Osteoblast (primary cell): ENCODE data around the gene DLG2. TPM values are rescaled to one million over a fixed set of nuclear protein-coding genes. Genes with fewer than 3 reads are reported as not detected.

Experiments used
- DNase-seq: peaks from one replicate; pipeline ENCODE4 v3.0.0; 2011; ENCODE audit warnings: low spot score, mixed read lengths; ENCODE audit not compliant: insufficient read length; ENCODE audit errors: missing footprints
- H2AFZ ChIP-seq: 2 replicates; pipeline ENCODE4 v1.6.0; 2011; ENCODE audit warnings: mild to moderate bottlenecking, low read length
- H3K27ac ChIP-seq: 2 replicates; pipeline ENCODE4 v1.5.1; 2011; ENCODE audit warnings: mild to moderate bottlenecking, low read depth, low read length, moderate library complexity
- H3K27me3 ChIP-seq: 2 replicates; pipeline ENCODE4 v1.6.0; 2012; ENCODE audit warnings: mild to moderate bottlenecking, control low read depth, inconsistent platforms, low read length, moderate library complexity; ENCODE audit not compliant: insufficient read depth
- H3K36me3 ChIP-seq: 2 replicates; pipeline ENCODE4 v1.5.1; 2011; ENCODE audit warnings: mild to moderate bottlenecking, low read length, control low read depth, moderate library complexity; ENCODE audit not compliant: insufficient read depth
- H3K4me1 ChIP-seq: 2 replicates; pipeline ENCODE4 v1.5.1; 2011; ENCODE audit warnings: mild to moderate bottlenecking, low read length, control low read depth, moderate library complexity; ENCODE audit not compliant: insufficient read depth
- H3K4me2 ChIP-seq: 2 replicates; pipeline ENCODE4 v1.6.0; 2011; ENCODE audit warnings: mild to moderate bottlenecking, low read length; ENCODE audit not compliant: insufficient read depth
- H3K4me3 ChIP-seq: fragments of 200-600 bp; sonication (generic); 3 replicates; pipeline ENCODE4 v1.5.1; 2012; ENCODE audit warnings: mild to moderate bottlenecking, low read length, inconsistent platforms; ENCODE audit not compliant: insufficient read depth
- H3K79me2 ChIP-seq: 2 replicates; pipeline ENCODE4 v1.6.0; 2012; ENCODE audit warnings: mild to moderate bottlenecking, low read length, control low read depth, inconsistent platforms; ENCODE audit not compliant: insufficient read depth
- H3K9me3 ChIP-seq: 2 replicates; pipeline ENCODE4 v1.5.1; 2011; ENCODE audit warnings: low read depth, low read length, control low read depth
- H4K20me1 ChIP-seq: 2 replicates; pipeline ENCODE4 v1.6.0; 2012; ENCODE audit warnings: mild to moderate bottlenecking, low read length, control low read depth; ENCODE audit not compliant: insufficient read depth
- total RNA-seq: library from RNA; depleted of rRNA; stranded (reverse); fragments of >200 nt; gene quantifications from 2 replicates; pipeline ENCODE4 v1.2.3, GENCODE V29; 2012
- TF ChIP-seq, protein P1 (sequence below): IDR thresholded peaks from 2 replicates; pipeline ENCODE4 v1.5.1; 2011; ENCODE audit warnings: mild to moderate bottlenecking, low read depth, low read length, moderate library complexity; ENCODE audit errors: extremely low read depth

The DLG2 gene
- total RNA-seq, 1 donor: 3.3 TPM

DNA sequence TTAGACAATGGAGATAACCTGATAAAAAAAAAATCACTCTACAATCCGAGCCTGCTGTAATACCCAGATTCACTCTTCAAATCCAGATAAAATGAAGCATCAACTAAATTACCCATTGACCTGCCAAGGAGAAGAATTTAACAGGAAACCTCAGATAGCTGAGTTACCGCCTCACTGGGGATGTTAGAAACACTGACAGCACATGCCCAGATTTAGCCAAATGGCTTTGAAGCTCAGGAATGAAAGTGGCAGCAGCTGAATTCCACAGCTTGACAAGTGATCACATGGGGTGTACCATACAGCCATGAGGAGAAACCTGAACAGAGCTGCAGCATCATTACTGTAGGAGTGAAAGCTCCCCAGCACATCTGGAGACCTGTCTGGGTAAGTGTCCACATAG lies 807.6 kb downstream of the DLG2 start:
- Histone ChIP-seq H3K4me2 (no peak overlapping the region), H4K20me1 (no peaks in the 10 kb centered on the region), H2AFZ (no peak overlapping the region), H3K4me3 (no peak overlapping the region), H3K27ac (no peak overlapping the region), H3K4me1 (no peaks in the 10 kb centered on the region), H3K36me3 (no peaks in the 10 kb centered on the region), H3K27me3 (no peaks in the 10 kb centered on the region), H3K9me3 (no peaks in the 10 kb centered on the region), H3K79me2 (no peaks in the 10 kb centered on the region)
- TF ChIP-seq, protein P1, sequence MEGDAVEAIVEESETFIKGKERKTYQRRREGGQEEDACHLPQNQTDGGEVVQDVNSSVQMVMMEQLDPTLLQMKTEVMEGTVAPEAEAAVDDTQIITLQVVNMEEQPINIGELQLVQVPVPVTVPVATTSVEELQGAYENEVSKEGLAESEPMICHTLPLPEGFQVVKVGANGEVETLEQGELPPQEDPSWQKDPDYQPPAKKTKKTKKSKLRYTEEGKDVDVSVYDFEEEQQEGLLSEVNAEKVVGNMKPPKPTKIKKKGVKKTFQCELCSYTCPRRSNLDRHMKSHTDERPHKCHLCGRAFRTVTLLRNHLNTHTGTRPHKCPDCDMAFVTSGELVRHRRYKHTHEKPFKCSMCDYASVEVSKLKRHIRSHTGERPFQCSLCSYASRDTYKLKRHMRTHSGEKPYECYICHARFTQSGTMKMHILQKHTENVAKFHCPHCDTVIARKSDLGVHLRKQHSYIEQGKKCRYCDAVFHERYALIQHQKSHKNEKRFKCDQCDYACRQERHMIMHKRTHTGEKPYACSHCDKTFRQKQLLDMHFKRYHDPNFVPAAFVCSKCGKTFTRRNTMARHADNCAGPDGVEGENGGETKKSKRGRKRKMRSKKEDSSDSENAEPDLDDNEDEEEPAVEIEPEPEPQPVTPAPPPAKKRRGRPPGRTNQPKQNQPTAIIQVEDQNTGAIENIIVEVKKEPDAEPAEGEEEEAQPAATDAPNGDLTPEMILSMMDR: no peak
- DNase-seq: no peak

DNA sequence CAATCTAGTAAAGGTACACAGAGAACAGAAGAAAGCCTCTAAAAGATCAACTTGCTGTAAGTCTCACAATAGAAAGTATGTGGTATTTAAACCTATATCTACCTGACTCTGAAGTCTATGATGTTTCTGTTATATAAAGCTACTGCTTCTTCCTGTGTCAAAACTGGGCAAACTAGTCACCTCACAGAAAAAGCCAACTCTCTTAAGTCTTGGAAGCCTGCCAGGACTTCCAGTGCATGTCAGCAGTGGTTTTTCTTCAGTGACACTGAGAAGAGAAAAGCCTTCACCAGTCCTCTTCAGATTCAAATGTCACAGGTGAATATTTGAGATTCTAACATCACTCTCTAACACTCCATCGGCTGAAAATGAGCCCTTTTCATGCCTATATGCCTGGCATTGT lies 808.0 kb downstream of the DLG2 start:
- H3K36me3 ChIP-seq: no peaks in the 10 kb centered on the region
- TF ChIP-seq, protein P1: no peak
- no peaks in the 10 kb centered on the region for H3K27me3 ChIP-seq
- H3K4me3 ChIP-seq: no peak overlapping the region
- no peaks in the 10 kb centered on the region for H3K4me1 ChIP-seq
- no peak for DNase-seq
- H3K27ac ChIP-seq: no peak overlapping the region
- H3K79me2 ChIP-seq: no peaks in the 10 kb centered on the region
- no peak overlapping the region for H3K4me2 ChIP-seq
- no peaks in the 10 kb centered on the region for H4K20me1 ChIP-seq
- no peak overlapping the region for H2AFZ ChIP-seq
- H3K9me3 ChIP-seq: no peaks in the 10 kb centered on the region

DNA sequence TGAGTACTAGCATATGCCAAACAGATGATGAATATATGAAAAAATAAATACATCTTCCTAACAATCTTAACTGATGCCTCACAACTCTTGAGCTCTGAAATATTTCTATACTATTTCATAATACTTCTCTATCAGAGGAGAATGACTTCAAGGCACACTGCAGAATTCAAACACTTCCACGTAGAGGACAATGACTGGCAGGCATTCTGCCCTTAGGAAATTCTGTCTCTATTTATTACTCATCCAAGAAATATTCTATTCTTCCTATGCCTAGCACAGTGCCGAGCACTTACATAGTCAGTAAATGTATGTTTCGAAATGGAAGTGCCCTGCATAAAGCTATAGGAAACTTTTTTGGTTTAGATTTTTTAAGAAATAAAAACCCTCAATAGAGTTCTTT lies 809.1 kb downstream of the DLG2 start:
- Histone ChIP-seq H3K4me1 (no peaks in the 10 kb centered on the region), H3K27me3 (no peaks in the 10 kb centered on the region), H3K4me2 (no peak overlapping the region), H3K36me3 (no peaks in the 10 kb centered on the region), H3K9me3 (no peaks in the 10 kb centered on the region), H3K27ac (no peak overlapping the region), H4K20me1 (no peaks in the 10 kb centered on the region), H2AFZ (no peak overlapping the region), H3K79me2 (no peaks in the 10 kb centered on the region), H3K4me3 (no peak overlapping the region)
- DNase-seq: no peak
- TF ChIP-seq, protein P1: no peak

DNA sequence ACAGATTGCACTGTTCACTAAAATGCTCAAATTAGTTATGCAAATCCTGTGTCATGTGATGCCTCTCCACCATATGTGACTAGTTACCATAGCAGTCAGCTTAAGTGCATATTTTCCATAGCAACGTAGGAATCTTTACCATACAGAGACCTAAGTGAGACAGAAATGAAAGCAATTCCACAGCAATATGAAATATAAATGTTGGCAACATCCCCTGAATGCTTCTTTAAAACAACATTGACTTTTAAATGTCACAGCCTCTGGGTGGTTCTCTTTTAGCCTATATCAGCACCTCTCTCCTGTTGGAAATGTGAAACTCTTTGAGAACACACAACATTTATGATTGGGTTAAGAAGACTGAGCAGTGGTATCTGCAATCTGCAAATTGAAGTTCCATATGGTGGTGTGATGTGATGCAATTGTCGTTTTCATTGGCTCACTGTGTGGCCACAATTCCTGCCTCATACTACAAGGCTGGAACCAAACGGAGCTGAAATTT lies 814.6 kb downstream of the DLG2 start:
- no peak overlapping the region for H3K4me3 ChIP-seq
- no peak overlapping the region for H3K4me2 ChIP-seq
- no peak for DNase-seq
- H3K36me3 ChIP-seq: no peaks in the 10 kb centered on the region
- H3K27me3 ChIP-seq: no peaks in the 10 kb centered on the region
- no peaks in the 10 kb centered on the region for H4K20me1 ChIP-seq
- no peaks in the 10 kb centered on the region for H3K79me2 ChIP-seq
- H3K4me1 ChIP-seq: no peaks in the 10 kb centered on the region
- TF ChIP-seq, protein P1: no peak
- H3K27ac ChIP-seq: no peak overlapping the region
- H3K9me3 ChIP-seq: no peaks in the 10 kb centered on the region
- no peak overlapping the region for H2AFZ ChIP-seq
